Mesothelial cell of epicardium (in vitro differentiated cells): ENCODE results near the gene ITIH1. TPM values are rescaled to one million over a fixed set of nuclear protein-coding genes. Genes with fewer than 3 reads are reported as not detected.

Experiments used
- DNase-seq, 2 experiments: peaks; one replicate each; pipeline ENCODE4 v3.0.0; 2021; ENCODE audit warnings: low spot score in 2 of 2; ENCODE audit not compliant: unreplicated experiment in 2 of 2
- H3K27ac Mint-ChIP-seq: 2 replicates; pipeline ENCODE4 v1.8.0; 2021; ENCODE audit warnings: mixed read lengths
- H3K27me3 Mint-ChIP-seq: 2 replicates; pipeline ENCODE4 v1.8.0; 2021; ENCODE audit warnings: low read depth, mixed read lengths
- H3K36me3 Mint-ChIP-seq: 2 replicates; pipeline ENCODE4 v1.8.0; 2021; ENCODE audit warnings: mixed read lengths
- H3K4me1 Mint-ChIP-seq: 2 replicates; pipeline ENCODE4 v1.8.0; 2021; ENCODE audit warnings: mixed read lengths
- H3K4me3 Mint-ChIP-seq: 2 replicates; pipeline ENCODE4 v1.8.0; 2021; ENCODE audit warnings: mild to moderate bottlenecking, moderate library complexity, mixed read lengths
- H3K9me3 Mint-ChIP-seq: 2 replicates; pipeline ENCODE4 v1.8.0; 2021; ENCODE audit warnings: mixed read lengths
- total RNA-seq: library from RNA; stranded (reverse); gene quantifications from 3 replicates; pipeline ENCODE4 v1.2.1, GENCODE V29; 2021
- TF ChIP-seq, protein P1 (sequence below): fragments of 200-600 bp; sonication (generic); IDR thresholded peaks from one replicate; pipeline ENCODE4 v1.5.0; 2021; ENCODE audit warnings: antibody characterized with exemption; ENCODE audit not compliant: unreplicated experiment

Gene ITIH1
- total RNA-seq, 1 donor from 2014 or later = not detected

DNA sequence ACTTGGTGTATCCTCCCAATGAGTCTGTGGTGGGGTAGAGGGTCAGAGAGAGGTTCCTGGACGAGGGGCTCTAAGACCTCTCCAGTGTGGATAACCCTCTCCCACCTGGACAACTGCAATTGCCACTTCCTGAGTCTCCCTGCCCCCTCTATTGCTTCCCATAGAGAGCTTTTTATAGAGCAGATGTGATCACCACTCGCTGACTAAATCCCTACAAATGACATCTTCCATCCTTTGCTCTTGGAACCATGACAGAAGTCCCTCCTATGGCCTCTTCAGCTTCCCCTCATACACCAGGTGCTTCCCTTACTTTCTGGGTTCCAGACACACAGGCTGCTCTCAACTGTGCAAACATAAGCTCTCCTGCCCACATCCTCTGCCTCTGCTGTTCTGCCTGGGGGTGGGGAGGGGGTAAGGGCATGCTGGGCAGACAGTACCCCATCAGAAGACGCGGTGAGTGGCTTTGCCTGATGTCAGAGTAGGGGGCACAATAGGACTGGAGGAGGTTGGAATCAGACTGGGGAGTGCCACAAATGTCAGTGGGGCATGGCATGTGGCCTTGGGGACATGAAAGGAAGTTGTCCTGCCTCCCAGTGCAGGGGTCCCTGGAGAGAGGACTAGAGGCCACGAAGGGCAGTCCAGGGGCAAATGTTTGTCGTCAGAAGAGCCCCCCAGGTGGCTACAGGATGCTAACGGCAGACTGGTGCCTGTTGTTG, 32.4 kb downstream of the ITIH1 start:
- H3K4me3 Mint-ChIP-seq = no peak overlapping the region
- H3K9me3 Mint-ChIP-seq = no peaks in the 10 kb centered on the region
- H3K27me3 Mint-ChIP-seq = no peaks in the 10 kb centered on the region
- TF ChIP-seq, protein P1, sequence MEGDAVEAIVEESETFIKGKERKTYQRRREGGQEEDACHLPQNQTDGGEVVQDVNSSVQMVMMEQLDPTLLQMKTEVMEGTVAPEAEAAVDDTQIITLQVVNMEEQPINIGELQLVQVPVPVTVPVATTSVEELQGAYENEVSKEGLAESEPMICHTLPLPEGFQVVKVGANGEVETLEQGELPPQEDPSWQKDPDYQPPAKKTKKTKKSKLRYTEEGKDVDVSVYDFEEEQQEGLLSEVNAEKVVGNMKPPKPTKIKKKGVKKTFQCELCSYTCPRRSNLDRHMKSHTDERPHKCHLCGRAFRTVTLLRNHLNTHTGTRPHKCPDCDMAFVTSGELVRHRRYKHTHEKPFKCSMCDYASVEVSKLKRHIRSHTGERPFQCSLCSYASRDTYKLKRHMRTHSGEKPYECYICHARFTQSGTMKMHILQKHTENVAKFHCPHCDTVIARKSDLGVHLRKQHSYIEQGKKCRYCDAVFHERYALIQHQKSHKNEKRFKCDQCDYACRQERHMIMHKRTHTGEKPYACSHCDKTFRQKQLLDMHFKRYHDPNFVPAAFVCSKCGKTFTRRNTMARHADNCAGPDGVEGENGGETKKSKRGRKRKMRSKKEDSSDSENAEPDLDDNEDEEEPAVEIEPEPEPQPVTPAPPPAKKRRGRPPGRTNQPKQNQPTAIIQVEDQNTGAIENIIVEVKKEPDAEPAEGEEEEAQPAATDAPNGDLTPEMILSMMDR = no peak
- DNase-seq = no peak
- H3K27ac Mint-ChIP-seq = no peak overlapping the region
- H3K4me1 Mint-ChIP-seq = no peaks in the 10 kb centered on the region
- no peaks in the 10 kb centered on the region for H3K36me3 Mint-ChIP-seq

DNA sequence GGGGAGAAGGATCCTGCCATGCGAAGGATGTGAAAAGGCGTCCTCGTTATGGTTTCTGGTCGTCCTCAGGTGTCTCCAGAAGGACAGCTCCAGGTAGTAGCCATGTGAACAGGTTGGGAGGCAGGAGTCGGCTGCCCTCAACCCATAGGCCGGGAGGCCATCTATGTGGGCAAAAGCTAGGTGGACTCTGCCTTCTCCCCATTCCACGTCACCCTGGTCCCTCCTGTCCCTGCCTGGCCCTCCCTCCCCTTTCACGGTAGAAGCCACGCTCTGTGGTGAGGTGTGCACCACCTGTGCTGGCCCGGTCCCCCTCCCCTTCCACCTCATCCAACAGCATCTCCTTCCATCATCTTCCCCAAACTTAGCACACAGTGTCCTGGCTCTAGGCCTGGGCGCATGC, 33.5 kb downstream of the ITIH1 start:
- H3K9me3 Mint-ChIP-seq = no peaks in the 10 kb centered on the region
- TF ChIP-seq, protein P1 = no peak
- H3K4me1 Mint-ChIP-seq = no peaks in the 10 kb centered on the region
- no peak for DNase-seq
- H3K27ac Mint-ChIP-seq = no peak overlapping the region
- H3K4me3 Mint-ChIP-seq = no peak overlapping the region
- no peaks in the 10 kb centered on the region for H3K27me3 Mint-ChIP-seq
- H3K36me3 Mint-ChIP-seq = no peaks in the 10 kb centered on the region

DNA sequence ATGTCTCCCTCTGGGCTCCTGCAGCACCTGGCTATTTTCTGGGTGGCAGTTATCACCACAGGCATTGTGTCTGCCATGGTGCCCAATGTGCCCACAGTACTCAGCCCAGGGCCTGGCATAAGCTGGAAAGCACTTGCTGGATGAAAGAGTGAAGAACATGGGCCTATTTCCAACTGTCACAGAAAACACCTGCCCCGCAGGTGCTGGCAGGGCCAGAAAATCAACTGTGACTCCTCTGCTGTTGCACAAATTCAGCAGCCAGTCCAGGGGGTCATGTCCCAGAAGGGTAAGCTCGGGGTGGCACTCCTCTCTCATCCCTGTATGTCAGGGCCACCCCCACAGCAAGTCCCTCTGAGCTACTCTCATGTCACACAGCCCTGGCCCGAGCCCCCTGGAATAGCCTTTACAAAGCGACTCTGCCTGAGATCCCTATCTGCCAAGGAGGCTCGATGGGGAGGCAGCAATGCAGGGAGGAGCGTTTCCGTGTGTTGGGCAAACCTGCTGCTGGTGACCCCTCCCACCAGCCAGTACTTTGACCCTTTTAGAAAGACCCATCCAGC, 34.1 kb downstream of the ITIH1 start:
- no peak for DNase-seq
- H3K4me1 Mint-ChIP-seq = no peaks in the 10 kb centered on the region
- H3K27ac Mint-ChIP-seq = no peak overlapping the region
- no peak overlapping the region for H3K4me3 Mint-ChIP-seq
- no peaks in the 10 kb centered on the region for H3K9me3 Mint-ChIP-seq
- TF ChIP-seq, protein P1 = no peak
- no peaks in the 10 kb centered on the region for H3K36me3 Mint-ChIP-seq
- H3K27me3 Mint-ChIP-seq = no peaks in the 10 kb centered on the region

DNA sequence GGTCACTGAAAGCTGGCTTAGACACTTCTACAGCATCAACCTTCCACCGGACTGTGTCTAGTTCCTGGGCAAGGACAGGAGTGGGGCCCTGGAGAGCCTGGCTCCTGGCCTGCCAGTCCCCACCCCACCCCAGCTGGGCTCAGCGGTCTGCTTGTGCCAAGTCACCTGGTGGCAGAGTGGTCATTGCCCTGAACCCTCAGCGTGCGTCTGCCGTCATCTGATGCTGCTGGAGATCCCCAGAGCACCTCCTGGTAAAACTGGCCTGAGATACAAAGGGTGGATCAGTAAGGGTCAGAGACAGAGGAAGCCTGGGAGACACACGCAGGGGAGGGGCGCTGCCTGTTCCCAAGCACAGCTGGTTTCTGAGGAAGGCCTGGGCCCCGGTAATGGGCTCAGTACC, 36.4 kb downstream of the ITIH1 start:
- TF ChIP-seq, protein P1 = no peak
- H3K27me3 Mint-ChIP-seq = no peaks in the 10 kb centered on the region
- H3K4me3 Mint-ChIP-seq = no peak overlapping the region
- H3K9me3 Mint-ChIP-seq = no peaks in the 10 kb centered on the region
- no peaks in the 10 kb centered on the region for H3K36me3 Mint-ChIP-seq
- no peak for DNase-seq
- no peak overlapping the region for H3K27ac Mint-ChIP-seq
- H3K4me1 Mint-ChIP-seq = no peaks in the 10 kb centered on the region

GRCh38 chr3:52816199-52816598, 38.8 kb downstream of the ITIH1 start:
- no peaks in the 10 kb centered on the region for H3K27me3 Mint-ChIP-seq
- TF ChIP-seq, protein P1 = no peak
- H3K4me1 Mint-ChIP-seq = no peaks in the 10 kb centered on the region
- no peaks in the 10 kb centered on the region for H3K9me3 Mint-ChIP-seq
- H3K27ac Mint-ChIP-seq = no peak overlapping the region
- no peaks in the 10 kb centered on the region for H3K36me3 Mint-ChIP-seq
- no peak for DNase-seq
- no peak overlapping the region for H3K4me3 Mint-ChIP-seq

GRCh38 chr3:52816654-52817053, 39.3 kb downstream of the ITIH1 start:
- no peak overlapping the region for H3K27ac Mint-ChIP-seq
- no peak overlapping the region for H3K4me3 Mint-ChIP-seq
- H3K9me3 Mint-ChIP-seq = no peaks in the 10 kb centered on the region
- H3K27me3 Mint-ChIP-seq = no peaks in the 10 kb centered on the region
- DNase-seq = no peak
- H3K4me1 Mint-ChIP-seq = no peaks in the 10 kb centered on the region
- TF ChIP-seq, protein P1 = no peak
- no peaks in the 10 kb centered on the region for H3K36me3 Mint-ChIP-seq
